ENCODE results near the gene EID1. TPM values are rescaled to one million over a fixed set of nuclear protein-coding genes. Genes with fewer than 3 reads are reported as not detected.

EID1 gene
- total RNA-seq (225 TPM), polyA plus RNA-seq (182 TPM)
- long read RNA-seq, donor 1, transcript EID1-201 (1 exons, 2,298 nt): major isoform, 32 of 32 reads
- long read RNA-seq, donor 1, partial matches to known transcripts: 0 of 32 reads
- long read RNA-seq, donor 1, other reads (novel, unspliced or antisense): 0 of 32 reads
- long read RNA-seq, donor 2: 0 reads
- long read RNA-seq, donor 3, transcript EID1-201 (1 exons, 2,298 nt): major isoform, 384 of 384 reads
- long read RNA-seq, donor 3, partial matches to known transcripts: 0 of 384 reads
- long read RNA-seq, donor 3, other reads (novel, unspliced or antisense): 0 of 384 reads
- long read RNA-seq, donor 4, transcript EID1-201 (1 exons, 2,298 nt): major isoform, 112 of 112 reads
- long read RNA-seq, donor 4, partial matches to known transcripts: 0 of 112 reads
- long read RNA-seq, donor 4, other reads (novel, unspliced or antisense): 0 of 112 reads
- long read RNA-seq, donor 5, transcript EID1-201 (1 exons, 2,298 nt): major isoform, 434 of 434 reads
- long read RNA-seq, donor 5, partial matches to known transcripts: 0 of 434 reads
- long read RNA-seq, donor 5, other reads (novel, unspliced or antisense): 0 of 434 reads
- long read RNA-seq, donor 6, transcript EID1-201 (1 exons, 2,298 nt): major isoform, 185 of 185 reads
- long read RNA-seq, donor 6, partial matches to known transcripts: 0 of 185 reads
- long read RNA-seq, donor 6, other reads (novel, unspliced or antisense): 0 of 185 reads
- long read RNA-seq, donor 7, transcript EID1-201 (1 exons, 2,298 nt): major isoform, 217 of 217 reads
- long read RNA-seq, donor 7, partial matches to known transcripts: 0 of 217 reads
- long read RNA-seq, donor 7, other reads (novel, unspliced or antisense): 0 of 217 reads
- long read RNA-seq, donor 8, transcript EID1-201 (1 exons, 2,298 nt): major isoform, 77 of 77 reads
- long read RNA-seq, donor 8, partial matches to known transcripts: 0 of 77 reads
- long read RNA-seq, donor 8, other reads (novel, unspliced or antisense): 0 of 77 reads
- long read RNA-seq, donor 9, transcript EID1-201 (1 exons, 2,298 nt): major isoform, 126 of 126 reads
- long read RNA-seq, donor 9, partial matches to known transcripts: 0 of 126 reads
- long read RNA-seq, donor 9, other reads (novel, unspliced or antisense): 0 of 126 reads
- long read RNA-seq, donor 10, transcript EID1-201 (1 exons, 2,298 nt): major isoform, 188 of 188 reads
- long read RNA-seq, donor 10, partial matches to known transcripts: 0 of 188 reads
- long read RNA-seq, donor 10, other reads (novel, unspliced or antisense): 0 of 188 reads

GRCh38 chr15:48877630-48878595, at the start of gene EID1:
Gene EID1, plus strand, starts transcription at chr15:48878134. Its CDS starts 43 bp downstream, at chr15:48878177.
- Histone ChIP-seq H3K4me3 (ENCODE audit: low read length in 2 of 2) (peak within 1 kb of the TSS; percentile 66 to 85), H3K27me3 (ENCODE audit: control insufficient read depth in 2 of 2, insufficient read depth in 1 of 2, low read length in 1 of 2) (no peaks in the 10 kb centered on the region), H3K36me3 (ENCODE audit: control insufficient read depth in 2 of 2, insufficient read depth in 2 of 2, low read length in 1 of 2) (no peaks in the 10 kb centered on the region), H3K4me1 (ENCODE audit: control insufficient read depth in 2 of 2, insufficient read depth in 2 of 2, low read length in 2 of 2) (peaks cover 0 to 2% of the 10 kb centered on the region in 2 donors), H3K27ac (ENCODE audit: low read depth in 1 of 2, low read length in 1 of 2) (peak within 1 kb of the TSS; percentile 89 to 99), H3K9me3 (ENCODE audit: control insufficient read depth in 2 of 2, insufficient read depth in 1 of 2, low read length in 1 of 2) (no peaks in the 10 kb centered on the region)
- DNase-seq (ENCODE audit: low read depth in 6 of 9, low spot score in 9 of 9): peak; percentile 94 to 98 (median 97)
- WGBS: under 1% methylated on average over 58 of the region's 58 CpGs

- H3K36me3 ChIP-seq (ENCODE audit: control insufficient read depth in 2 of 2, insufficient read depth in 2 of 2, low read length in 1 of 2): no peaks in the 10 kb centered on the region
- no peak for DNase-seq (ENCODE audit: low read depth in 6 of 9, low spot score in 9 of 9)
- peaks cover 0 to 3% of the 10 kb centered on the region in 2 donors for H3K9me3 ChIP-seq (ENCODE audit: control insufficient read depth in 2 of 2, insufficient read depth in 1 of 2, low read length in 1 of 2)
- no peak overlapping the region for H3K27ac ChIP-seq (ENCODE audit: low read depth in 1 of 2, low read length in 1 of 2)
- no peaks in the 10 kb centered on the region for H3K4me1 ChIP-seq (ENCODE audit: control insufficient read depth in 2 of 2, insufficient read depth in 2 of 2, low read length in 2 of 2)
- no peak overlapping the region for H3K4me3 ChIP-seq (ENCODE audit: low read length in 2 of 2)
- no peaks in the 10 kb centered on the region for H3K27me3 ChIP-seq (ENCODE audit: control insufficient read depth in 2 of 2, insufficient read depth in 1 of 2, low read length in 1 of 2)
- WGBS: 41% methylated on average over 4 of the region's 4 CpGs
Observed at GRCh38 chr15:48828471-48828870, 49.5 kb upstream of the EID1 start.

- Histone ChIP-seq H3K4me1 (ENCODE audit: control insufficient read depth in 2 of 2, insufficient read depth in 2 of 2, low read length in 2 of 2) (no peaks in the 10 kb centered on the region), H3K9me3 (ENCODE audit: control insufficient read depth in 2 of 2, insufficient read depth in 1 of 2, low read length in 1 of 2) (peaks cover 0 to 3% of the 10 kb centered on the region in 2 donors), H3K4me3 (ENCODE audit: low read length in 2 of 2) (no peak overlapping the region), H3K27ac (ENCODE audit: low read depth in 1 of 2, low read length in 1 of 2) (no peak overlapping the region), H3K27me3 (ENCODE audit: control insufficient read depth in 2 of 2, insufficient read depth in 1 of 2, low read length in 1 of 2) (no peaks in the 10 kb centered on the region), H3K36me3 (ENCODE audit: control insufficient read depth in 2 of 2, insufficient read depth in 2 of 2, low read length in 1 of 2) (no peaks in the 10 kb centered on the region)
- no peak for DNase-seq (ENCODE audit: low read depth in 6 of 9, low spot score in 9 of 9)
Observed at GRCh38 chr15:48828906-48829305, 49.0 kb upstream of the EID1 start.

- H3K4me1 ChIP-seq (ENCODE audit: control insufficient read depth in 2 of 2, insufficient read depth in 2 of 2, low read length in 2 of 2): no peaks in the 10 kb centered on the region
- peaks cover 0 to 5% of the 10 kb centered on the region in 2 donors for H3K9me3 ChIP-seq (ENCODE audit: control insufficient read depth in 2 of 2, insufficient read depth in 1 of 2, low read length in 1 of 2)
- no peak overlapping the region for H3K4me3 ChIP-seq (ENCODE audit: low read length in 2 of 2)
- H3K27ac ChIP-seq (ENCODE audit: low read depth in 1 of 2, low read length in 1 of 2): no peak overlapping the region
- no peaks in the 10 kb centered on the region for H3K27me3 ChIP-seq (ENCODE audit: control insufficient read depth in 2 of 2, insufficient read depth in 1 of 2, low read length in 1 of 2)
- no peaks in the 10 kb centered on the region for H3K36me3 ChIP-seq (ENCODE audit: control insufficient read depth in 2 of 2, insufficient read depth in 2 of 2, low read length in 1 of 2)
- no peak for DNase-seq (ENCODE audit: low read depth in 6 of 9, low spot score in 9 of 9)
Observed at GRCh38 chr15:48832648-48833047, 45.3 kb upstream of the EID1 start.

GRCh38 chr15:48833526-48834239, 44.3 kb upstream of the EID1 start:
- Histone ChIP-seq H3K4me3 (ENCODE audit: low read length in 2 of 2) (no peak overlapping the region), H3K27ac (ENCODE audit: low read depth in 1 of 2, low read length in 1 of 2) (no peak overlapping the region), H3K27me3 (ENCODE audit: control insufficient read depth in 2 of 2, insufficient read depth in 1 of 2, low read length in 1 of 2) (no peaks in the 10 kb centered on the region), H3K9me3 (ENCODE audit: control insufficient read depth in 2 of 2, insufficient read depth in 1 of 2, low read length in 1 of 2) (peaks cover 0 to 5% of the 10 kb centered on the region in 2 donors), H3K4me1 (ENCODE audit: control insufficient read depth in 2 of 2, insufficient read depth in 2 of 2, low read length in 2 of 2) (no peaks in the 10 kb centered on the region), H3K36me3 (ENCODE audit: control insufficient read depth in 2 of 2, insufficient read depth in 2 of 2, low read length in 1 of 2) (no peaks in the 10 kb centered on the region)
- DNase-seq (ENCODE audit: low read depth in 6 of 9, low spot score in 9 of 9): no peak

- Histone ChIP-seq H3K4me3 (ENCODE audit: low read length in 2 of 2) (no peak overlapping the region), H3K9me3 (ENCODE audit: control insufficient read depth in 2 of 2, insufficient read depth in 1 of 2, low read length in 1 of 2) (peaks cover 0 to 5% of the 10 kb centered on the region in 2 donors), H3K27me3 (ENCODE audit: control insufficient read depth in 2 of 2, insufficient read depth in 1 of 2, low read length in 1 of 2) (no peaks in the 10 kb centered on the region), H3K27ac (ENCODE audit: low read depth in 1 of 2, low read length in 1 of 2) (no peak overlapping the region), H3K36me3 (ENCODE audit: control insufficient read depth in 2 of 2, insufficient read depth in 2 of 2, low read length in 1 of 2) (no peaks in the 10 kb centered on the region), H3K4me1 (ENCODE audit: control insufficient read depth in 2 of 2, insufficient read depth in 2 of 2, low read length in 2 of 2) (no peaks in the 10 kb centered on the region)
- no peak for DNase-seq (ENCODE audit: low read depth in 6 of 9, low spot score in 9 of 9)
- WGBS: 96% methylated on average over 5 of the region's 5 CpGs
Observed at GRCh38 chr15:48834756-48835155, 43.2 kb upstream of the EID1 start.

- Histone ChIP-seq H3K27me3 (ENCODE audit: control insufficient read depth in 2 of 2, insufficient read depth in 1 of 2, low read length in 1 of 2) (no peaks in the 10 kb centered on the region), H3K4me1 (ENCODE audit: control insufficient read depth in 2 of 2, insufficient read depth in 2 of 2, low read length in 2 of 2) (no peaks in the 10 kb centered on the region), H3K9me3 (ENCODE audit: control insufficient read depth in 2 of 2, insufficient read depth in 1 of 2, low read length in 1 of 2) (no peaks in the 10 kb centered on the region), H3K36me3 (ENCODE audit: control insufficient read depth in 2 of 2, insufficient read depth in 2 of 2, low read length in 1 of 2) (no peaks in the 10 kb centered on the region), H3K4me3 (ENCODE audit: low read length in 2 of 2) (no peak overlapping the region), H3K27ac (ENCODE audit: low read depth in 1 of 2, low read length in 1 of 2) (no peak overlapping the region)
- DNase-seq (ENCODE audit: low read depth in 6 of 9, low spot score in 9 of 9): no peak
- WGBS: 97% methylated on average over 6 of the region's 6 CpGs
Observed at GRCh38 chr15:48842501-48842900, 35.4 kb upstream of the EID1 start.

GRCh38 chr15:48845123-48845522, 32.8 kb upstream of the EID1 start:
- Histone ChIP-seq H3K4me1 (ENCODE audit: control insufficient read depth in 2 of 2, insufficient read depth in 2 of 2, low read length in 2 of 2) (no peaks in the 10 kb centered on the region), H3K36me3 (ENCODE audit: control insufficient read depth in 2 of 2, insufficient read depth in 2 of 2, low read length in 1 of 2) (no peaks in the 10 kb centered on the region), H3K27ac (ENCODE audit: low read depth in 1 of 2, low read length in 1 of 2) (no peak overlapping the region), H3K27me3 (ENCODE audit: control insufficient read depth in 2 of 2, insufficient read depth in 1 of 2, low read length in 1 of 2) (no peaks in the 10 kb centered on the region), H3K4me3 (ENCODE audit: low read length in 2 of 2) (no peak overlapping the region), H3K9me3 (ENCODE audit: control insufficient read depth in 2 of 2, insufficient read depth in 1 of 2, low read length in 1 of 2) (no peaks in the 10 kb centered on the region)
- no peak for DNase-seq (ENCODE audit: low read depth in 6 of 9, low spot score in 9 of 9)
- WGBS: 89% methylated on average over 1 of the region's 1 CpG
